Uterus (tissue), 4 donors: ENCODE results near the gene GPT2. TPM values are rescaled to one million over a fixed set of nuclear protein-coding genes. Genes with fewer than 3 reads are reported as not detected.

Experiments used
- DNase-seq, 2 donors: peaks; one replicate each; pipeline ENCODE4 v3.0.0-alpha.2; 2019 to 2020
- H3K27ac ChIP-seq, 2 donors: fragments of 200-600 bp; sonication (generic); 1 replicate in 1 of 2; 2 replicates in 1 of 2; pipeline ENCODE4 v1.5.1; 2016 to 2018
- H3K27me3 ChIP-seq, 2 donors: fragments of 200-600 bp; sonication (generic); one replicate each; pipeline ENCODE4 v1.5.1; 2018 to 2019; ENCODE audit warnings: control low read depth in 1 of 2
- H3K36me3 ChIP-seq, 2 donors: fragments of 200-600 bp; sonication (generic); one replicate each; pipeline ENCODE4 v1.5.1; 2019; ENCODE audit warnings: control low read depth in 1 of 2
- H3K4me1 ChIP-seq, 2 donors: fragments of 200-600 bp; sonication (generic); one replicate each; pipeline ENCODE4 v1.5.1; 2018 to 2019; ENCODE audit warnings: control low read depth in 1 of 2
- H3K4me3 ChIP-seq, 2 donors: fragments of 200-600 bp; sonication (generic); 1 replicate in 1 of 2; 2 replicates in 1 of 2; pipeline ENCODE4 v1.5.1; 2018 to 2019; ENCODE audit warnings: mild to moderate bottlenecking in 1 of 2
- H3K9me3 ChIP-seq, 2 donors: fragments of 200-600 bp; sonication (generic); one replicate each; pipeline ENCODE4 v1.5.1; 2019; ENCODE audit warnings: control low read depth in 1 of 2
- CTCF ChIP-seq, 4 experiments: fragments of 200-600 bp in 2 of 4; fragments of 450-650 bp in 2 of 4; sonication (generic) in 2 of 4; IDR thresholded peaks; one replicate each; pipeline ENCODE4 v1.5.1; 2016 to 2019; ENCODE audit warnings: antibody characterized with exemption in 4 of 4, mild to moderate bottlenecking in 2 of 4, moderate library complexity in 1 of 4
- POLR2A ChIP-seq, 2 donors: fragments of 450-650 bp; IDR thresholded peaks; one replicate each; pipeline ENCODE4 v1.6.1; 2016; ENCODE audit warnings: antibody characterized with exemption in 2 of 2, mild to moderate bottlenecking in 1 of 2, moderate library complexity in 1 of 2
- intact Hi-C: fragments of 100-400 bp; cut with DNase I; formaldehyde crosslinking; loops from one replicate; pipeline ENCODE4 v1.15.1; 2023; ENCODE audit warnings: low total_unique reads
- total RNA-seq, 4 donors: library from RNA; depleted of rRNA in 3 of 4; stranded (reverse); fragments of >200 nt in 3 of 4; gene quantifications; one replicate each; pipeline versions ENCODE4 v1.1.0 to v1.2.4, GENCODE V29; 2014 to 2023
- donor health status: DM: yes; HTN: yes; CAD: no.

The GPT2 gene
- total RNA-seq, 4 donors from 2014 or later = 1.5 to 11.0 (median 4.4) TPM; not detected in 1

GRCh38 chr16:46918905-46919792 lies 35.0 kb downstream of the GPT2 start:
- no peak overlapping the region for H3K4me3 ChIP-seq
- TF ChIP-seq CTCF (IDR thresholded peaks at IDR 0.05) (no peak), POLR2A (IDR thresholded peaks at IDR 0.05) (no peak)
- intact Hi-C loops = no loop called here
- no peaks in the 10 kb centered on the region for H3K36me3 ChIP-seq
- no peaks in the 10 kb centered on the region for H3K27me3 ChIP-seq
- no peaks in the 10 kb centered on the region for H3K4me1 ChIP-seq
- H3K27ac ChIP-seq = no peak overlapping the region
- no peaks in the 10 kb centered on the region for H3K9me3 ChIP-seq
- DNase-seq = no peak

- DNase-seq = no peak
- Histone ChIP-seq H3K27ac (no peak overlapping the region), H3K4me1 (no peaks in the 10 kb centered on the region), H3K27me3 (no peaks in the 10 kb centered on the region), H3K36me3 (no peaks in the 10 kb centered on the region), H3K4me3 (no peak overlapping the region), H3K9me3 (no peaks in the 10 kb centered on the region)
- TF ChIP-seq CTCF (IDR thresholded peaks at IDR 0.05) (no peak), POLR2A (IDR thresholded peaks at IDR 0.05) (no peak)
- intact Hi-C loops = no loop called here
Observed at GRCh38 chr16:46920402-46921068, 36.4 kb downstream of the GPT2 start.

GRCh38 chr16:46922239-46922638 lies 38.1 kb downstream of the GPT2 start:
- Histone ChIP-seq H3K27me3 (no peaks in the 10 kb centered on the region), H3K4me3 (no peak overlapping the region), H3K36me3 (no peaks in the 10 kb centered on the region), H3K9me3 (no peaks in the 10 kb centered on the region), H3K4me1 (no peaks in the 10 kb centered on the region), H3K27ac (no peak overlapping the region)
- no peak for DNase-seq
- intact Hi-C loops = no loop called here
- TF ChIP-seq CTCF (IDR thresholded peaks at IDR 0.05) (no peak), POLR2A (IDR thresholded peaks at IDR 0.05) (no peak)

- H3K27ac ChIP-seq = no peak overlapping the region
- no peaks in the 10 kb centered on the region for H3K4me1 ChIP-seq
- H3K9me3 ChIP-seq = no peaks in the 10 kb centered on the region
- no peak for DNase-seq
- no peak for TF ChIP-seq CTCF (IDR thresholded peaks at IDR 0.05)
- no peak for TF ChIP-seq POLR2A (IDR thresholded peaks at IDR 0.05)
- H3K36me3 ChIP-seq = no peaks in the 10 kb centered on the region
- intact Hi-C loops = no loop called here
- H3K27me3 ChIP-seq = no peaks in the 10 kb centered on the region
- no peak overlapping the region for H3K4me3 ChIP-seq
Observed at GRCh38 chr16:46923513-46924295, 39.5 kb downstream of the GPT2 start.
